KBM-7 (cell line): Measurements from ENCODE around the gene ARSA.
"Not testable (repeated sequence)": the region's sequence is repeated elsewhere in the genome, so short reads cannot be mapped to it uniquely, and the experiment has no call there.

Experiments
- DNase-seq: peaks from one replicate; pipeline ENCODE4 v3.0.0-alpha.2; 2015
- in situ Hi-C: fragments of 300-500 bp; cut with MboI; formaldehyde crosslinking; loops from 2 replicates; pipeline ENCODE4 v1.14.3; 2020; ENCODE audit warnings: low sequenced_read_pairs, low pct_unique_long_range_greater_than_20kb, mixed read lengths

The ARSA gene

DNA sequence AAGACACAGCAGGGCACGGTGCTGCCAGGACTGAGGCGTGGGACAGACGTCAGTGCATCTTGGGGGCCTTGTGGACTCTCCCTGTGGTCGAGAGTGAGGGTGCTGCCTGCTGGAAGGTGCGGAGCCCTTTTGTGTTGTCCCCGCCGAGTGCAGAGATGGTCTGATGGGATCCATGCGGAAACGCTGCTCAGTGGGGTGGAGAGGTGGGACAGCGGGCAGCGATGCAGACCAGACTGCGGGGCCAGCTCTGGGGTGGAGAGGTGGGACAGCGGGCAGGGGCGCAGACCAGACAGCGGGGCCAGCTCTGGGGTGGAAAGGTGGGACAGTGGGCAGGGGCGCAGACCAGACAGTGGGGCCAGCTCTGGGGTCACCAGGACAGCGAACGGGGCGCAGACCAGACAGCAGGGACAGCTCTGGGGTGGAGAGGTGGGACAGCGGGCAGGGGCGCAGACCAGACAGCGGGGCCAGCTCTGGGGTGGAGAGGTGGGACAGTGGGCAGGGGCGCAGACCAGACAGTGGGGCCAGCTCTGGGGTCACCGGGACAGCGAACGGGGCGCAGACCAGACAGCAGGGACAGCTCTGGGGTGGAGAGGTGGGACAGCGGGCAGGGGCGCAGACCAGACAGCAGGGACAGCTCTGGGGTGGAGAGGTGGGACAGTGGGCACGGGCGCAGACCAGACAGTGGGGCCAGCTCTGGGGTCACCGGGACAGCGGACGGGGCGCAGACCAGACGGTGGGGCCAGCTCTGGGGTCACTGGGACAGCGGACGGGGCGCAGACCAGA lies 19.7 kb downstream of the ARSA start:
- DNase-seq = not testable (repeated sequence)

DNA sequence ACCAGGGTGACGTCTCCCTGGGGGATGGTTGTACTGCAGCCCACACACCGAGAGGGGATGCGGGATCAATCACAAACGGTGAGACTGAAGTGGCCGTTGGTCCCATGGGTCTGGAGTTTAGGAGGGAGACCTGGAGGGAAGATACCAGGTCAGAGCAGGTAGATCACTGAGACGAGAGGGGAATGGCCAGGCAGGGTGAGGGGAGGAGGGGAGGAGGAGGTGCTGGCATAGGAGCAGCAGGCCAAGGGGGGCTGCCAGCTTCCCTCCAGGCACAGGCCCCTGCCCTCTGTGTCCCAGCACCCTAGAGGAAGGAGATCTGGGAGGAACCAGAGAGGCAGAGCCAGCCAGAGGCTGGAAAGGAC lies 20.3 kb downstream of the ARSA start:
- in situ Hi-C loops = no loop called here
- no peak for DNase-seq

More for the DNA sequence above, 19.7 kb downstream of the ARSA start:
- in situ Hi-C loops = not testable (repeated sequence)

DNA sequence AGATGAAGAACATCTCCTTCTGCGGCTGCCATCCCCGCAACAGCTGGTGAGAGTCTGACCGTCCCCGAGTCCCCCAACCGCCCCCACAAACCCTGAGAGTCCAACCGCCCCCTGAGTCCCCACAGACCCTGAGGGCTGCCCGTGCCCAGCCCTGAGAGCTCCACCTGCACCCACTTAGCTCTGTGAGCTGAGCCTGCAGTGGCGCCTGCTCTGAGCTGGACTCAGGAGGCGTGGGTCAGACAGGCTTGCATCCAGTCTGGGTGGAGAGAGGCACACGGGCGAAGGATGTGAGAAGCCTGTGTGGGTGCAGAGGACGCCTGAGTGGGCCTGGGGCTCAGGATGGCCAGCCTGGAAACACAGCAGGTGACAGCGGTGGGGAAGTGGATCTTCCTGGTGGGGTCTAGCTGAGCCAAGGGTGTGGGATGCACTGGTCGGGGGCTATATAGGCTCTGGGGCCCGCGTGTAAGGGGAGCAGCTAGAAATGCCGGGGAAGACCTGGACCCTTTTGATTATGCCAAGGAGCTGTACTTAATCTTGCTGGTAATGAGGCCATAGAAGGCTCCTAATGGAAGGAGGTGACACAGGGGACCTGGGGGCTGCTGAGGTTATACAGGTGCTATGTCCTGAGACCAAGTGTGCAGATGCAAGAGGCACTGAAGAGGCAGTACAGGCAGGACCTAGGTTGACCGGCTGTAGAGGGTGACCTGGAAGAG lies 20.9 kb downstream of the ARSA start:
- DNase-seq = no peak
- in situ Hi-C loops = no loop called here

DNA sequence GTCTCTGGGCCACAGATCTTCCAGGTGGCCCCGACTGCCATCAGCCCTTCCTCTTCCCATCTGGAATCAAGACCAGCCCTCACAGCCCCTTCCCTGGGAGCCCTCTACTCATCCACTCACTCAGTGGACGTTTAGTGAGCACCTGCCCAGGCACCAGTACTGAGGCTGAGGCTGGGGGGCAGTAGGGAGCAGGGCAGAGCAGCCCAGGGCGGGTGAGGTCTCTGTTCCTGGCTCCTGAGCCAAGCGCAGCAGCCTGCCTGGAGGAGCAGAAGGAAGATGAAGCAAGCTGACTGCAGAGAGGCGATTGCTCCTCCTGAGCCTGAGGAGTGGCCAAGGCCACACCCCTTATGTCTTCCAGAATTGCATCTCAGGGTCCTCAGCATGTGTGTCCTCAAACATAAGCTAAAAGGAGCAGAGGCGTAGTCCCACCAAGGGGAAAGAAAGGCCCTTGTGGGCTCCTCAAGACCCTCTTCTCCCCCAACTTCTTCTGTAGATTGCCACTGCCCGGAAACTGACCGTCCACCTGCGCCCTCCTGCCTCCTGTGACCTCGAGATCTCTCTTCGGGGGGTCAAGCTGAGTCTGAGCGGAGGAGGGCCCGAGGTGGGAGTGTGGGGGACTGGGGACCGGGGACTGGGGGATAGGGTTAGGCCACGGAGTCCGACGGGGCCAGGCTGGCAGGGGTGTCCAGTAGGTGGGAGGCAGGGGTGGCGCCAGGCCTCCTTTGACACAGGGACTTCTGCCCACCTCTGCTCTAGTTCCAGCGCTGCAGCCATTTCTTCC lies 21.6 kb downstream of the ARSA start:
- in situ Hi-C loops = no loop called here
- no peak for DNase-seq

DNA sequence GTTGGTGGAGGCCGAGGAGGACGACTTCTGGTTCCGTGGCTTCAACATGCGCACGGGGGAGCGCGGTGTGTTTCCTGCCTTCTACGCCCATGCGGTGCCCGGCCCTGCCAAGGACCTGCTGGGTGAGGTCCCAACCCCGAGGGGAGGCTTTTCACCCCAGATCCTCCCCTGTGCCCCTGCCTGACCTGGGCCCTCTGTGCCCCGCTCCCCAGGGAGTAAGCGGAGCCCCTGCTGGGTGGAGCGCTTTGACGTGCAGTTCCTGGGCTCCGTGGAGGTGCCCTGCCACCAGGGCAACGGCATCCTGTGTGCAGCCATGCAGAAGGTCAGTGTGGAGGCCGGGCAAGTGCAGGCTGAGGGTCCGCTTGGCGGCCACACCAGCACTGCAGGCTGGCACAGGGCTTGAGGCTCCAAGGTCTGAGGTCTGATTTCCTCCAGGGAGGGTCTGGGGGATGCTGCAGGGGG lies 22.3 kb downstream of the ARSA start:
- in situ Hi-C loops = no loop called here
- no peak for DNase-seq

DNA sequence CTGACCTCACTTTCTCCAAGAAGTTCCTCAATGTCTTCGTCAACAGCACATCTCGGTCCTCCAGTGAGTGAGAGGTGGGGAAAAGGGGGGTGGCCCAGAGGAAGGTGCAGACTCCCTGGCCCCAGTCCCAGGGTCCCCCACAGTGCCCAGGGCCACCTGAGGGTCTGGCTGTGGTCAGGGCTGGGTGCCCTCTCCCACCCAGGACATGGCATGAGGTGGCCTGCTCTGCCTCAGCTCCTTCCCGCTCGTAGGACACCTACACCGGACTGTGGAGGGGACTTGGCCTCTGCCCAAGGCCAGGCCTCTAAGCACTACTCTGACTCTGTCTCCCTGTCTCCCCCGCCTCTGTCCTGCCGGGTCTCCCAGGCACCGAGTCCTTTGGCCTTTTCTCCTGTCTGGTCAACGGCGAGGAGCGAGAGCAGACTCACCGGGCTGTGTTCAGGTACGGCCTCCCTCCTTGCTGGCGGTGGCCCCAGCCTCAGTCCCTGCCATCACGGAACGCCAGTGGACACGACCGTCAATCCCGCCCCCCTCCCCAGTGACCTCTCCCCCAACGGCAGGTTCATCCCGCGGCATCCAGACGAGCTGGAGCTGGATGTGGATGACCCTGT lies 22.8 kb downstream of the ARSA start:
- no peak for DNase-seq
- in situ Hi-C loops = no loop called here

DNA sequence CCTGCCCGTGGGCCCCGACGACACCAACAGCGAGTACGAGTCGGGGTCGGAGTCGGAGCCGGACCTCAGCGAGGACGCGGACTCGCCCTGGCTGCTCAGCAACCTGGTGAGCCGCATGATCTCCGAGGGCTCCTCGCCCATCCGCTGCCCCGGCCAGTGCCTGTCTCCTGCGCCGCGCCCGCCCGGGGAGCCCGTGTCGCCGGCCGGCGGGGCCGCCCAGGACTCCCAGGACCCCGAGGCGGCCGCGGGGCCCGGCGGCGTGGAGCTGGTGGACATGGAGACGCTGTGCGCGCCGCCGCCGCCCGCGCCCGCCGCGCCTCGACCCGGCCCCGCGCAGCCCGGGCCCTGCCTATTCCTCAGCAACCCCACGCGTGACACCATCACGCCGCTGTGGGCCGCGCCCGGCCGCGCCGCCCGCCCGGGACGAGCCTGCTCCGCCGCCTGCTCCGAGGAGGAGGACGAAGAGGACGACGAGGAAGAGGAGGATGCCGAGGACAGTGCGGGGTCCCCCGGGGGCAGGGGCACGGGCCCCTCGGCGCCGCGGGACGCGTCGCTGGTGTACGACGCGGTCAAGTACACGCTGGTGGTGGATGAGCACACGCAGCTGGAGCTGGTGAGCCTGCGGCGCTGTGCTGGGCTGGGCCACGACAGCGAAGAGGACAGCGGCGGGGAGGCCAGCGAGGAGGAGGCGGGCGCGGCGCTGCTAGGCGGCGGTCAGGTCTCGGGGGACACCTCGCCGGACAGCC lies 23.5 kb downstream of the ARSA start:
- in situ Hi-C loops = no loop called here
- no peak for DNase-seq

DNA sequence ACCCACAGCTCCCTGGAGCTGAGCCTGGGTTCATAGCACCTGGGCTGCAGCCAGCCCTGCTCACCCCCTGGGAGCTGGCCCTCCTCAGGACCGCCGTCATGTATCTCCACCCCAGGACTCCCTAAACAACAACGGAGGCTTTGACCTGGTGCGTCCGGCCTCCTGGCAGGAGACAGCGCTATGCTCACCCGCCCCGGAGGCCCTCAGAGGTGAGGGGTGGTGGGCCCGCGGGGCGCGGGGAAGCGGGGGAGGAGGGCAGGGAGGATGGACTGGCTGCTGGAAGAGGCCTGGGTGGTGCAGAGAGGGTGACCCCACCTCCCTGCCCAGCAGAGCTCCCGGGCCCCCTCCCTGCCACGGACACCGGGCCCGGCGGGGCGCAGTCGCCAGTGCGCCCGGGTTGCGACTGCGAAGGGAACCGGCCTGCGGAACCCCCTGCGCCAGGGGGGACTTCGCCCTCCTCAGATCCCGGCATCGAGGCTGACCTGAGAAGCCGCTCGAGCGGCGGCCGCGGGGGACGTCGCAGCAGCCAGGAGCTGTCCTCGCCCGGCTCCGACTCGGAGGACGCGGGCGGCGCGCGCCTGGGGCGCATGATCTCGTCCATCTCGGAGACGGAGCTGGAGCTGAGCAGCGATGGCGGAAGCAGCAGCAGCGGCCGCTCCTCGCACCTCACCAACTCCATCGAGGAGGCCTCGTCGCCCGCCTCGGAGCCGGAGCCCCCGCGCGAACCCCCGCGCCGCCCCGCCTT lies 24.3 kb downstream of the ARSA start:
- DNase-seq = no peak
- in situ Hi-C loops = no loop called here

DNA sequence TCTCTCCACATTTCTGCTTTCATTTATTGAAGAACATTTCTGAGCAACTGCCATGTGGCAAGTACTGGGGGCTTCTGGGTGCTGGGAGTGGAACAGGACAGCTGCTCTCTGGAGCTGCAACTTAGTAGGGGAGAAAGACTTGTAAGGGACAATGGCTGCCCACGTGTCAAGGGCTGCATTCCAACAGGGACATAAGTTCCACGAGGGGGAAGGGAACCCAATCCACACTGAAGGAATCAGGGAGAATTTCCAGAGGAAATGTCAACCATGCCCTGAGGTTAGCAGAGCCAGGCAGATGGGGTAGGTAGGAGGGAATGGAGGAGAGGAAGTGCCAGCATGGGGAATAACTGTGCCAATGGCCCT lies 25.6 kb downstream of the ARSA start:
- DNase-seq = no peak
- in situ Hi-C loops = no loop called here

DNA sequence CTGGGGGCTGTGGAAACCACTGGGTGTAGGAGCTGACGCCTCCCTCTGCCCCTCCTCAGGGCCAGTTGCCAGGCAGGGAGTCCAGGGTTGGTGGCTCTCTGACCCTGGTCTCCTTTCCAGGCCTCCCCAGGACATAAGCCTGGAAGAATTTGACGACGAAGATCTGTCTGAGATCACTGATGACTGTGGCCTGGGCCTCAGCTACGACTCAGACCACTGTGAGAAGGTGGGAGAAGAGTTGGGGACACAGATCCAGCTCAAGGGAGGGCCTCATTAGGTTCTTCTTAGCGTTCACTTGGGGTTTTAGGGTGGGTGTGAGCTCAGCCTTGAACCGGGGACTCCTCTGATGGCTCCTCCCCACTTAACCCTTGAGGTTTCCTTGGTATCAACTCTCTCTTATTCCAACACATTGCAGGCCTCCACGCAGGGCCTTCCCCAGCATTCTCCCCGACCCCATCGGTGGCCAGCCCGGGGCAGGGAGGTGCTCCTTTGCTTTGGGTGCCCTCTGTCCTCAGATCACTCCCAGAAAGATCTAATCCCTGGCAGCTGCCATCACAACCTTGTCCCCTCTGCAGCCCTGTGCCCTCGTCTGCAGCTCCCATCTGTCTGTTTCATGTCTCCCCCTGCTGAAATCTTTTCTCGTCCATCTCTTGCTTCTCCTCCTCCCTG lies 26.1 kb downstream of the ARSA start:
- no peak for DNase-seq
- in situ Hi-C loops = no loop called here

DNA sequence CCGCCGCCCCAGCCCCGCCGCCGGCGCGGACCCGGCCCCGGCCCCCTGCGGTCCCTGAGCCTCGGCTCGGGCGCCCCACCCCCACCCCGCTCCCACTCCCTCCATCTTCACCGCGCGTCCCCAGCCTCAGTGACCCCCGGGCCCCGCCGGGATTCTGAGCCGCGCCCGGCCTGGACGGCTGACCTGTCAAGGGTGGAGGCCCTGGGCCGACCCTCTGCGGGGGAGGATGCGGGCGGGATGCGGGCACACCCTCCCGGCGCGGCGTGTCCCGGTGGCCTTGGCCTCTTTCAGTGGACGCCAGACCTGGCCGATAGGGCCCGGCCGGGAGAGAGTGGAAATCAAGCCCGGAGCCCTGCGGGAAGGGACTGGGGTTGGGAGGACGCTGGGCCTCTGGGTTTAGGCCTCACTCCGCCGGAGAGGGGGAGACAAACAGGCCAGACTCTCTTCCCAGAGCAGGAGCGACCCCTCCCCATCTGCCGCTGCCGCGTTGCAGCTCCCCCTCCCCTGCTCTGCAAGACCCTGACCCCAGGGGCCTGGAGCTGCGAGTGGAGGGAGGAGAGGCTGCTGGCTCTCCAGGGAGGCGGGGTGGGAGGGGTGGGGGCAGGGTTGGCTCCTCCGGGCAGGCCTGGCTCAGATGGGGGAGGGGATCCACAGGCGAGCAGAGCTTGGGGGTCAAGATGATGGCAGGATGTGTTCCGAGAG lies 26.8 kb downstream of the ARSA start:
- no peak for DNase-seq
- in situ Hi-C loops = no loop called here

DNA sequence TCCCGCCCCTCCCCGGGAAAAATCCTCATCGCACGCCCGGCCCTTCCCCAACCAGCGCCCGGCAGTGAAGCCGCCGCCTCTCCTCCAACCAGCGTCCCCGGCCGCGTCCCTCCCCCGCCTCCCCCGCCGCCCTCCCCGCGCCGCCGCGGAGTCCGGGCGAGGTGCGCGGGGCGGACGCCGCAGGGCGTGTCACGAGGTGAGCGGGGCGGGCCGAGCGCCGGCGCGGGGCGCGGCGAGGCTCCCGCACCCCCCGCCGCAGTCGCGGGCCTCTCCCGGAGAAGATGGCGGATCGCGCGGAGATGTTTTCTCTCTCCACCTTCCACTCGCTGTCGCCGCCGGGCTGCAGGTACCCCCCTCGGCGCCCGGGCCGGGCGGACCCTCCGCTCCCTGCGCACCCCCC lies 27.4 kb downstream of the ARSA start, which contains the start of gene MAPK8IP2:
TSS of gene MAPK8IP2 (plus strand) at position 256 of the 400 bp plus-strand sequence. CDS start at position 282, 26 bp downstream.
- in situ Hi-C loops = no loop called here
- DNase-seq = no peak

DNA sequence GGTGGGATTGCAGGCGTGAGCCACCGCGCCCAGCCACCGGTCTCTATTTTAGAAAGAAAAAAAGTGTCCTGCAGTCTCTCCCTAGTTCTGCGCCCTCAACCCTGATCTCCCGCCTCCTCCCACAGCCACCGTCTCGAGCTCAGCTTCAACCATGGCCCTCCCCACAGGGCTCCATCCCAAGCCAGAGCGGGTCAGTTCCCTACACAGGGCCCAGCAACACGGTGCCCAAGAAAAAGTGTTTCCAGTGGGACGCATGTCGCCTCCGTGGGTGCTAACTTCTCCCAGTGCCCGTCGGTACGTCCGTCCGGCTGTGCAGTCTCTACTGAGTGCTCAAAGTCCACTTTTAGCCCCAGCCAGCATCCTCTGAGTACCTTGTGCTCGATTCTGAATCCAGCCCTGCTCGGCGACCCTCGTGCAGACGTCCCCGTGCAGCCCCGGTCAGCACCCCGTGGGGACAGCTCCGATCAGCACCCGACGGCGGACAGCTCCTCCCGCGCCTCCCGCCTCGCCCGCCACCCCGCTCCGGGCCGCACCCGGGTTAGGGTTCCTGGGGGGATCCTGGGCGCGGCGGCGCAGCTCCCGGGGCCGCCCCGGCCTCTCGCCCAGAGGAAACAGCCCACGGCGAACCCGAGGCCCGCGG lies 28.0 kb downstream of the ARSA start:
- in situ Hi-C loops = no loop called here
- DNase-seq = peak; percentile 62

DNA sequence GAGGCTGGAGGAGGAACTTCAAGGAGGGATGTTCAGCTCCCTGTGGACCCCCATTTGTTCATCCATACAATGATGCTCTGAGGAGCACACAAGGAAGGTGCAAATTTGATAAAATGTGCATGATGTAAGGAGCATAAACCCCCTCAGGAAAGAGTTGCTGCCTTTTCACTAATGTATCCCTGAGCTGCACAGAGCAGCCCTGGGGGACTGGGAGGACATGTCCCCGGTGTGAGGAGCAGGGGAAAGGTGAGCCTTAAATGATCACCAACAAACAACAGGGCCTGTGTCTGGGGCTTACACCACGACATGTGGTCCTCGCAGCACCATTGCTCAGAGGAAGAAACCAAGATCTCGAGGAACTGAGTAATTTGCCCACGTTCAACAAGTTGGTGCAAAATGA lies 30.9 kb downstream of the ARSA start:
- DNase-seq = no peak
- in situ Hi-C loops = no loop called here

DNA sequence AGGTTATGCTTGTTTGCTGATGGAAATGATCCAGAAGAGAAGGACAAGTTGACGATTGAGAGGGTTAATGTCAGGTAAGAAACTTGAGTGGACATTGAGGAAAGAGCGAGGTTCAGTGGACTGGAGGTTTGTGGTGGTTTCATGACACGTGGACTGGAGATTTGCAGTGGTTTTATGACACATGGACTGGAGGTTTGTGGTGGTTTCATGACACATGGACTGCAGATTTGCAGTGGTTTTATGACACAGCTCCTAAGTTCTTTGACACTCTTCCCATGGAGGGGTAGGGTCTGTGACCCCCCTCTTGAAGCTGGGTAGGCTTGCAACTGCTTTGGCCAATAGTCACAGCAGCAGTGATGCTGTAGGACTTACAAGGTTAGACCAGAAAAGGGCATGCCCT lies 32.8 kb downstream of the ARSA start:
- no peak for DNase-seq
- in situ Hi-C loops = no loop called here

DNA sequence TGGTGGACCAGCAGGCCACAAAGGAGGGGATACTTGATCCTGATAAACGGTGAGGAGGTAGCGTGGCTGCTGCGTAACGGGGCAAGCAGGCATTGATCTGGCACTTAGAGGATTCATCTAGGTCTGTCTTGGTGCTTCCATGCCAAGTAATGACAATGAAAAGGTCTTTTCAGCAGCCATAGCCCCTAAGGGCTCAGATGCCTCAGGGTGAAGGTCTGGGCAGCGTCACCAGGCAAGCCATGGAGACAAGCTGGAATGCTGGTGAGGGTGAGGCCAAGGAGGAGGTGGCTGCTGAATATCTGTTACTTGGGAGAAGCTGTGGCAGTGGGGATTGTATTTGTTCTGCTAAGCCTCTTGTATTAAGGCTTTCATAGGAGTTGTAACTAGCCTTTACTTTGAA lies 40.5 kb downstream of the ARSA start:
- in situ Hi-C loops = no loop called here
- no peak for DNase-seq

DNA sequence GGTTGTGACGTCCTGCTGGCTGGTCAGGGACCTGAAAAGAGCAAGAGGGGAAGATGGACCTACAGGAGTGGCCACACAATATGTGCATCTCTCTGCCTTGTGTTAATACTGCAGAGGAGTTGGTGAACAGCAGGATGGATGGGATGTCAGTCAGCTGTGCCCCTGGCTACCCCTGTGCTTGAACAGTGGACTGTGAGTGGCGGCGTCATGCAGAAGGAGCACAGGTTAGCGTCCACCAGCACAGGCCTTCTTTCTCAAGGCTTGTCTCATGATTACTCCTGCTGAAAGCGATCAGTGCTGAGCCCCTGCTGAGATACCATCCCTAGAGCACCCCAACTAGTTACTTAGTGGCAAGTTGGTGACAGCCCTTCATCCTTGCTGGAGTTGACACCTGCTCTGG lies 41.5 kb downstream of the ARSA start:
- in situ Hi-C loops = no loop called here
- no peak for DNase-seq
